HepG2 (cell line): Measurements from ENCODE around the gene ARSB. TPM values are rescaled to one million over a fixed set of nuclear protein-coding genes. Genes with fewer than 3 reads are reported as not detected.

ENCODE experiments used
- MED8 ChIP-seq: sonication (generic); formaldehyde crosslinking; IDR thresholded peaks from 2 replicates; pipeline ENCODE4 v1.8.1; 2023; ENCODE audit warnings: mild to moderate bottlenecking, missing genetic modification reagents; ENCODE audit not compliant: insufficient replicate concordance
- MIER2 ChIP-seq: IDR thresholded peaks from 2 replicates; pipeline ENCODE4 v1.6.1; 2016; ENCODE audit warnings: missing biosample characterization, missing genetic modification reagents
- MYC ChIP-seq: sonication (generic); formaldehyde crosslinking; IDR thresholded peaks from 2 replicates; pipeline ENCODE4 v1.9.0; 2021; ENCODE audit warnings: missing genetic modification reagents, borderline replicate concordance
- PBX2 ChIP-seq: IDR thresholded peaks from 2 replicates; pipeline ENCODE4 v1.6.1; 2016; ENCODE audit warnings: control low read depth
- RARG ChIP-seq: sonication (generic); formaldehyde crosslinking; IDR thresholded peaks from 2 replicates; pipeline ENCODE4 v1.4.0; 2020; ENCODE audit warnings: low read depth, mild to moderate bottlenecking, missing genetic modification reagents
- ZNF18 ChIP-seq: sonication (generic); formaldehyde crosslinking; IDR thresholded peaks from 2 replicates; pipeline ENCODE4 v1.8.0; 2022; ENCODE audit warnings: mild to moderate bottlenecking, missing genetic modification reagents; ENCODE audit not compliant: insufficient replicate concordance
- polyA plus RNA-seq, 8 experiments: library from polyadenylated mRNA; depleted of rRNA in 3 of 8; stranded (reverse) in 7 of 8; unstranded in 1 of 8; fragments of >200 nt; fragmentation: Illumina TruSeq in 4 of 8; extraction: Trizol in 4 of 8; gene quantifications; 2 replicates each; pipeline versions ENCODE4 v1.2.1 to v1.2.3, GENCODE V29; 2011 to 2016; ENCODE audit warnings: low read depth in 4 of 8, missing spikeins in 1 of 8, mixed read lengths in 1 of 8; ENCODE audit not compliant: insufficient read depth in 1 of 8
- total RNA-seq, 5 experiments: library from RNA; depleted of rRNA; stranded (reverse); fragments of >200 nt; fragmentation: Illumina TruSeq; extraction: Trizol; gene quantifications; 2 replicates each; pipeline ENCODE4 v1.2.3, GENCODE V29; 2016; ENCODE audit warnings: low read depth in 1 of 5
- TF ChIP-seq, protein P1 (sequence below): sonication (generic); formaldehyde crosslinking; IDR thresholded peaks from 2 replicates; pipeline ENCODE4 v1.4.0; 2020; ENCODE audit warnings: missing genetic modification reagents
- TF ChIP-seq, protein P2 (sequence below): sonication (generic); formaldehyde crosslinking; IDR thresholded peaks from 2 replicates; pipeline ENCODE4 v1.4.0; 2020; ENCODE audit warnings: missing genetic modification reagents, low read depth, mild to moderate bottlenecking, borderline replicate concordance
- TF ChIP-seq, protein P3 (sequence below): sonication (generic); formaldehyde crosslinking; IDR thresholded peaks from 2 replicates; pipeline ENCODE4 v1.8.0; 2022; ENCODE audit warnings: mild to moderate bottlenecking, missing genetic modification reagents
- TF ChIP-seq, protein P4 (sequence below): sonication (generic); formaldehyde crosslinking; IDR thresholded peaks from 2 replicates; pipeline ENCODE4 v1.4.0; 2020; ENCODE audit warnings: missing genetic modification reagents
- TF ChIP-seq, protein P5 (sequence below): sonication (generic); formaldehyde crosslinking; conservative IDR thresholded peaks from 2 replicates; pipeline ENCODE4 v1.8.0; 2022; ENCODE audit warnings: mild to moderate bottlenecking, moderate library complexity, missing genetic modification reagents

Gene ARSB
- total and polyA plus RNA-seq, 2 of the 13 experiments (the other 11 are each of a cell fraction or from before 2014, with no cell fraction given): 52.6 to 66.4 TPM

- TF ChIP-seq, protein P1, sequence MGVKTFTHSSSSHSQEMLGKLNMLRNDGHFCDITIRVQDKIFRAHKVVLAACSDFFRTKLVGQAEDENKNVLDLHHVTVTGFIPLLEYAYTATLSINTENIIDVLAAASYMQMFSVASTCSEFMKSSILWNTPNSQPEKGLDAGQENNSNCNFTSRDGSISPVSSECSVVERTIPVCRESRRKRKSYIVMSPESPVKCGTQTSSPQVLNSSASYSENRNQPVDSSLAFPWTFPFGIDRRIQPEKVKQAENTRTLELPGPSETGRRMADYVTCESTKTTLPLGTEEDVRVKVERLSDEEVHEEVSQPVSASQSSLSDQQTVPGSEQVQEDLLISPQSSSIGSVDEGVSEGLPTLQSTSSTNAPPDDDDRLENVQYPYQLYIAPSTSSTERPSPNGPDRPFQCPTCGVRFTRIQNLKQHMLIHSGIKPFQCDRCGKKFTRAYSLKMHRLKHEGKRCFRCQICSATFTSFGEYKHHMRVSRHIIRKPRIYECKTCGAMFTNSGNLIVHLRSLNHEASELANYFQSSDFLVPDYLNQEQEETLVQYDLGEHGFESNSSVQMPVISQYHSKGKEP: no peak
- TF ChIP-seq, protein P2, sequence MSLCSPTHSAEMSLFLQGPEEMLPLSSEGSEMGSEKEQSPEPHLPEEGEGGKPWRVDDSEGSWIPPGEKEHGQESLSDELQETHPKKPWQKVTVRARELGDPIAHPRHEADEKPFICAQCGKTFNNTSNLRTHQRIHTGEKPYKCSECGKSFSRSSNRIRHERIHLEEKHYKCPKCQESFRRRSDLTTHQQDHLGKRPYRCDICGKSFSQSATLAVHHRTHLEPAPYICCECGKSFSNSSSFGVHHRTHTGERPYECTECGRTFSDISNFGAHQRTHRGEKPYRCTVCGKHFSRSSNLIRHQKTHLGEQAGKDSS (CRISPR knock-in tag): peak; percentile 73; the same call in 1 of the 2 replicates
- TF ChIP-seq ZNF18 (CRISPR knock-in tag) (no peak), MYC (CRISPR knock-in tag) (peak; percentile 91), PBX2 (CRISPR knock-in tag) (no peak), RARG (no peak), MIER2 (CRISPR knock-in tag) (no peak), MED8 (CRISPR knock-in tag) (peak; percentile 87)
- TF ChIP-seq, protein P3, sequence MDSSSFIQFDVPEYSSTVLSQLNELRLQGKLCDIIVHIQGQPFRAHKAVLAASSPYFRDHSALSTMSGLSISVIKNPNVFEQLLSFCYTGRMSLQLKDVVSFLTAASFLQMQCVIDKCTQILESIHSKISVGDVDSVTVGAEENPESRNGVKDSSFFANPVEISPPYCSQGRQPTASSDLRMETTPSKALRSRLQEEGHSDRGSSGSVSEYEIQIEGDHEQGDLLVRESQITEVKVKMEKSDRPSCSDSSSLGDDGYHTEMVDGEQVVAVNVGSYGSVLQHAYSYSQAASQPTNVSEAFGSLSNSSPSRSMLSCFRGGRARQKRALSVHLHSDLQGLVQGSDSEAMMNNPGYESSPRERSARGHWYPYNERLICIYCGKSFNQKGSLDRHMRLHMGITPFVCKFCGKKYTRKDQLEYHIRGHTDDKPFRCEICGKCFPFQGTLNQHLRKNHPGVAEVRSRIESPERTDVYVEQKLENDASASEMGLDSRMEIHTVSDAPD: peak; percentile 54; the same call in 1 of the 2 replicates
- TF ChIP-seq, protein P4, sequence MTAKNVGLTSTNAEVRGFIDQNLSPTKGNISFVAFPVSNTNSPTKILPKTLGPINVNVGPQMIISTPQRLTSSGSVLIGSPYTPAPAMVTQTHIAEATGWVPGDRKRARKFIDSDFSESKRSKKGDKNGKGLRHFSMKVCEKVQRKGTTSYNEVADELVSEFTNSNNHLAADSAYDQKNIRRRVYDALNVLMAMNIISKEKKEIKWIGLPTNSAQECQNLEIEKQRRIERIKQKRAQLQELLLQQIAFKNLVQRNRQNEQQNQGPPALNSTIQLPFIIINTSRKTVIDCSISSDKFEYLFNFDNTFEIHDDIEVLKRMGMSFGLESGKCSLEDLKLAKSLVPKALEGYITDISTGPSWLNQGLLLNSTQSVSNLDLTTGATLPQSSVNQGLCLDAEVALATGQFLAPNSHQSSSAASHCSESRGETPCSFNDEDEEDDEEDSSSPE (CRISPR knock-in tag): peak; percentile 48; the same call in 1 of the 2 replicates
- TF ChIP-seq, protein P5, sequence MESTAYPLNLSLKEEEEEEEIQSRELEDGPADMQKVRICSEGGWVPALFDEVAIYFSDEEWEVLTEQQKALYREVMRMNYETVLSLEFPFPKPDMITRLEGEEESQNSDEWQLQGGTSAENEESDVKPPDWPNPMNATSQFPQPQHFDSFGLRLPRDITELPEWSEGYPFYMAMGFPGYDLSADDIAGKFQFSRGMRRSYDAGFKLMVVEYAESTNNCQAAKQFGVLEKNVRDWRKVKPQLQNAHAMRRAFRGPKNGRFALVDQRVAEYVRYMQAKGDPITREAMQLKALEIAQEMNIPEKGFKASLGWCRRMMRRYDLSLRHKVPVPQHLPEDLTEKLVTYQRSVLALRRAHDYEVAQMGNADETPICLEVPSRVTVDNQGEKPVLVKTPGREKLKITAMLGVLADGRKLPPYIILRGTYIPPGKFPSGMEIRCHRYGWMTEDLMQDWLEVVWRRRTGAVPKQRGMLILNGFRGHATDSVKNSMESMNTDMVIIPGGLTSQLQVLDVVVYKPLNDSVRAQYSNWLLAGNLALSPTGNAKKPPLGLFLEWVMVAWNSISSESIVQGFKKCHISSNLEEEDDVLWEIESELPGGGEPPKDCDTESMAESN: peak; percentile 86
These were observed 664 bp upstream of the ARSB start (continued) for GRCh38 chr5:78985725-78986223.
